ENCODE results near the gene KLHL3. TPM values are rescaled to one million over a fixed set of nuclear protein-coding genes. Genes with fewer than 3 reads are reported as not detected.

Gene KLHL3
- total RNA-seq, 4 donors from 2014 or later = 0.75 to 4.4 (median 2.6) TPM

DNA sequence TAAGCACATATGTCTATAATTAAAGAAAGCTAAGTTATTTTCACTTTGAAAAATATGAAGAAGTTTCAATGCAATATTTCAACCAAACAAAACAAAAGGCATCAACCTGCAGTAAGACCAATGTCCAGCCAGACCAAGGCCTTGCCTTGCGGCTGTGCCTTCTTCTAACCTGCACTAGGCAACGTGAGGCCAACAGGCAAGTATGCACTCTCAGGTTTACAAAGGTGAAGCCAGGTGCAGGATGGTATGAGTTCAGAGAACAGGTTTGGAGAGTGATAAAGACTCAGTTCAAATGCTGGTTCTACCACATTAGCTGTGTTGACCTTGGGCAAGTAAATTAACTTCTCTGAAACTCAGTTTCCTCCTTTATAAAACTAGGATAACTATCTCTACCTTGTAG is 79.3 kb downstream of the KLHL3 start:
- H3K27me3 ChIP-seq = no peaks in the 10 kb centered on the region
- in situ Hi-C loops (cut with MboI; ENCODE audit: low pct_ligation_motif_present in 1 of 4, low pct_unique_long_range_greater_than_20kb in 1 of 4, low sequenced_read_pairs in 3 of 4) = loop anchor here in 2 of 4 donors (10.0 kb wide), 2 partner anchors 78 to 88 kb away; partner anchors contain the start of gene KLHL3 (in 1 of the 2)
- no peak for TF ChIP-seq POLR2AphosphoS5 (IDR thresholded peaks at IDR 0.05)
- no peak for TF ChIP-seq EP300 (IDR thresholded peaks at IDR 0.05; ENCODE audit: low read depth)
- TF ChIP-seq POLR2A (IDR thresholded peaks at IDR 0.05) = no peak
- TF ChIP-seq, protein P1, sequence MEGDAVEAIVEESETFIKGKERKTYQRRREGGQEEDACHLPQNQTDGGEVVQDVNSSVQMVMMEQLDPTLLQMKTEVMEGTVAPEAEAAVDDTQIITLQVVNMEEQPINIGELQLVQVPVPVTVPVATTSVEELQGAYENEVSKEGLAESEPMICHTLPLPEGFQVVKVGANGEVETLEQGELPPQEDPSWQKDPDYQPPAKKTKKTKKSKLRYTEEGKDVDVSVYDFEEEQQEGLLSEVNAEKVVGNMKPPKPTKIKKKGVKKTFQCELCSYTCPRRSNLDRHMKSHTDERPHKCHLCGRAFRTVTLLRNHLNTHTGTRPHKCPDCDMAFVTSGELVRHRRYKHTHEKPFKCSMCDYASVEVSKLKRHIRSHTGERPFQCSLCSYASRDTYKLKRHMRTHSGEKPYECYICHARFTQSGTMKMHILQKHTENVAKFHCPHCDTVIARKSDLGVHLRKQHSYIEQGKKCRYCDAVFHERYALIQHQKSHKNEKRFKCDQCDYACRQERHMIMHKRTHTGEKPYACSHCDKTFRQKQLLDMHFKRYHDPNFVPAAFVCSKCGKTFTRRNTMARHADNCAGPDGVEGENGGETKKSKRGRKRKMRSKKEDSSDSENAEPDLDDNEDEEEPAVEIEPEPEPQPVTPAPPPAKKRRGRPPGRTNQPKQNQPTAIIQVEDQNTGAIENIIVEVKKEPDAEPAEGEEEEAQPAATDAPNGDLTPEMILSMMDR (IDR thresholded peaks at IDR 0.05) = no peak
- no peak overlapping the region for H3K4me3 ChIP-seq
- DNase-seq = no peak
- H3K9me3 ChIP-seq = no peaks in the 10 kb centered on the region
- WGBS, 2 donors (ENCODE audit: low coverage in 1 of 2) = 95 to 100% methylated on average over 2 of the region's 2 CpGs
- no peaks in the 10 kb centered on the region for H3K36me3 ChIP-seq
- intact Hi-C loops (cut with DNase I; ENCODE audit: low total_unique reads) = loop anchor here (10.0 kb wide), 1 partner anchor 458 kb away; no protein-coding TSS in a partner anchor
- H3K27ac ChIP-seq = no peak overlapping the region
- H3K4me1 ChIP-seq = no peaks in the 10 kb centered on the region

DNA sequence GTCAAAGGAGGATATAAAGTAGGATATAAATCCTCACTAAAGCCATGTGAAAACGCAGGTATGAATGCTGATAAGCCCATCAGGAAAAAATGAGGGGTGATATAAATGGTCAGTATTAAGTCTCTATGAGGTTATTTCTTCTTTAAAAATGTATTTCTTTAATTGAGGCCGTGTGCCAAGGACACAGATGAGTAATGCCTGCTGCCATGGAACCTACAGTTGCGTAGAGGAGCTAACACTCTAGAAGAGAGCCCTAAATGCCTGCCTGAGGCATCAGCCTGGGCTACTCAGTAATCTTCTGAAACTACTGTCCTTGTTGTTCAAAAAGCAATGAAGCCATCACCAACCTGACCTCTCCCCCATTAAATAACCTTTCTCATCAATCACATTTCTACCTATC is 84.9 kb downstream of the KLHL3 start:
- no peak for DNase-seq
- in situ Hi-C loops (cut with MboI; ENCODE audit: low pct_ligation_motif_present in 1 of 4, low pct_unique_long_range_greater_than_20kb in 1 of 4, low sequenced_read_pairs in 3 of 4) = loop anchor here in 2 of 4 donors (10.0 kb wide), 2 partner anchors 84 to 94 kb away; partner anchors contain the start of gene KLHL3 (in 1 of the 2)
- Histone ChIP-seq H3K36me3 (no peaks in the 10 kb centered on the region), H3K4me3 (no peak overlapping the region), H3K27ac (no peak overlapping the region), H3K9me3 (no peaks in the 10 kb centered on the region), H3K4me1 (no peaks in the 10 kb centered on the region), H3K27me3 (no peaks in the 10 kb centered on the region)
- TF ChIP-seq POLR2A (IDR thresholded peaks at IDR 0.05) (no peak), EP300 (IDR thresholded peaks at IDR 0.05; ENCODE audit: low read depth) (no peak), POLR2AphosphoS5 (IDR thresholded peaks at IDR 0.05) (no peak)
- TF ChIP-seq, protein P1 (IDR thresholded peaks at IDR 0.05) = no peak
- intact Hi-C loops (cut with DNase I; ENCODE audit: low total_unique reads) = loop anchor here (10.0 kb wide), 1 partner anchor 464 kb away; no protein-coding TSS in a partner anchor
- 85 to 100% methylated on average over 1 to 3 of the region's 3 CpGs for whole genome bisulfite sequencing, 2 donors (ENCODE audit: low coverage in 1 of 2)

DNA sequence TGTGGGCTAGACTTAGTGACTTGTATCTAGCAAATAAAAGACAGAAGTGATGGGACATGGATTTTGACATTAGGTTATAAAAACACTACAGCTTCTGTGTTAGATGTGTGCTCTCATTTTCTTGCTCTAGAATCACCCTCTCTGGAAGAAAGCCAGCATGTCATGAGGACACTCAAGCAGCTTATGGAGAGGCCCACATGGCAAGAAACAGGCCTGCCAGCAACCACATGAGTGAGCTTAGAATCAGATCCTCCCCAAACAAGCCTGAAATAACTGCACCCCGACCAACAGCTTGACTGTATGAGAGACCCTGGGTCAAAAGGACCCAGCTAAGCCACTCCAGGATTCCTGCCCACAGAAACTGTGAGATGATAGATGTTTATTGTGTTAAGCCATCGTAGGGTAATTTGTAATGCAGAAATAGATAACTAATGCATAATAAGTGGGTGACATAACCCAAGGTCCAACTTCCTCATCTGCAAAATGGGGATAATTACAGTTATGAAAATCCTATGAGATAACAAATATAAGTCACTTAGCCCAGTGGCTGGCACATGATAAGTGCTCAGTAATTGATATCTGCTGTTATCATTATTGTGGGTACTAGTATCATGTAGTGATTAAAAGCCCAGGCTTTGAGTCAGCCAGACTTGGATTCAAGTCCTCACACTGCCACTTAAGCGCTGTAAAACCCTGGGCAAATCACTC is 86.5 kb downstream of the KLHL3 start:
- no peak for DNase-seq
- intact Hi-C loops (cut with DNase I; ENCODE audit: low total_unique reads) (no loop called here), in situ Hi-C loops (cut with MboI; ENCODE audit: low pct_ligation_motif_present in 1 of 4, low pct_unique_long_range_greater_than_20kb in 1 of 4, low sequenced_read_pairs in 3 of 4) (loop anchor here in 1 of 4 donors (25.0 kb wide), 1 partner anchor 88 kb away; the partner anchor contains the start of gene KLHL3)
- no peaks in the 10 kb centered on the region for H3K4me1 ChIP-seq
- H3K9me3 ChIP-seq = peaks cover 4 to 5% of the 10 kb centered on the region in 2 donors
- no peaks in the 10 kb centered on the region for H3K36me3 ChIP-seq
- no peak overlapping the region for H3K4me3 ChIP-seq
- WGBS, 2 donors (ENCODE audit: low coverage in 1 of 2) = 56 to 85% methylated on average over 3 of the region's 3 CpGs
- no peak for TF ChIP-seq EP300 (IDR thresholded peaks at IDR 0.05; ENCODE audit: low read depth)
- no peak for TF ChIP-seq POLR2AphosphoS5 (IDR thresholded peaks at IDR 0.05)
- TF ChIP-seq, protein P1 (IDR thresholded peaks at IDR 0.05) = no peak
- no peak for TF ChIP-seq POLR2A (IDR thresholded peaks at IDR 0.05)
- no peak overlapping the region for H3K27ac ChIP-seq
- no peaks in the 10 kb centered on the region for H3K27me3 ChIP-seq

DNA sequence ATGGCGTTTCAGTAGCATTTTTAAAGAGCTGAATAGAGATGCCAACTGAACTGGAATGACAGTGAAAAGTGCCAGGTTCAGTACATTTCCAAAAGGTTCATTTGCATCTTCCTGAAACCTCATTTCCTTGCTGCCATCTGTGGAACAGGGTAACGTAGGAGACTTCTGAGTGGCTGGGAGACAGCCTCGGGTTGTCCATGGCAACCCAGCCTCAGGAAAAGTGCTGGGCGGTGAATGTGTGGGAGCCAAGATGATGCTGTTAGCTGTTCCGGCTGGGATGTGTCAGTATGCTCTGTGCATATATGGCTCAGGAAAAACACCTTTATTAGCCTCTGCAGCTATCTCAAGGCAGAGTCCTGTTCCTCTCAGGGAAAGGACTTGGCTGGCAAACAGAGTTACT is 87.5 kb downstream of the KLHL3 start:
- DNase-seq = no peak
- Histone ChIP-seq H3K9me3 (peaks cover 4 to 5% of the 10 kb centered on the region in 2 donors), H3K27me3 (no peaks in the 10 kb centered on the region), H3K27ac (no peak overlapping the region), H3K4me1 (no peaks in the 10 kb centered on the region), H3K4me3 (no peak overlapping the region), H3K36me3 (no peaks in the 10 kb centered on the region)
- 83% methylated on average over 5 of the region's 5 CpGs; no CpG with 5 or more reads in 1 of the 2 donors for WGBS, 2 donors (ENCODE audit: low coverage in 1 of 2)
- in situ Hi-C loops (cut with MboI; ENCODE audit: low pct_ligation_motif_present in 1 of 4, low pct_unique_long_range_greater_than_20kb in 1 of 4, low sequenced_read_pairs in 3 of 4) = loop anchor here in 1 of 4 donors (25.0 kb wide), 1 partner anchor 89 kb away; the partner anchor contains the start of gene KLHL3
- intact Hi-C loops (cut with DNase I; ENCODE audit: low total_unique reads) = no loop called here
- TF ChIP-seq EP300 (IDR thresholded peaks at IDR 0.05; ENCODE audit: low read depth) (no peak), POLR2AphosphoS5 (IDR thresholded peaks at IDR 0.05) (no peak), POLR2A (IDR thresholded peaks at IDR 0.05) (no peak)
- TF ChIP-seq, protein P1 (IDR thresholded peaks at IDR 0.05) = no peak

Data from transverse colon (tissue), 4 donors.